NCI-H82 treated with DMSO at 0.1 percent for 48 hours (cell line): Measurements from ENCODE around the gene FUT1.

Experiments
- DNase-seq: peaks from one replicate; lab custom pipeline; 2025; ENCODE audit not compliant: unreplicated experiment; lab: John Stamatoyannopoulos, UW

FUT1 gene

GRCh38 chr19:48741129-48741999 lies 11.1 kb downstream of the FUT1 start:
- no peak for DNase-seq

DNA sequence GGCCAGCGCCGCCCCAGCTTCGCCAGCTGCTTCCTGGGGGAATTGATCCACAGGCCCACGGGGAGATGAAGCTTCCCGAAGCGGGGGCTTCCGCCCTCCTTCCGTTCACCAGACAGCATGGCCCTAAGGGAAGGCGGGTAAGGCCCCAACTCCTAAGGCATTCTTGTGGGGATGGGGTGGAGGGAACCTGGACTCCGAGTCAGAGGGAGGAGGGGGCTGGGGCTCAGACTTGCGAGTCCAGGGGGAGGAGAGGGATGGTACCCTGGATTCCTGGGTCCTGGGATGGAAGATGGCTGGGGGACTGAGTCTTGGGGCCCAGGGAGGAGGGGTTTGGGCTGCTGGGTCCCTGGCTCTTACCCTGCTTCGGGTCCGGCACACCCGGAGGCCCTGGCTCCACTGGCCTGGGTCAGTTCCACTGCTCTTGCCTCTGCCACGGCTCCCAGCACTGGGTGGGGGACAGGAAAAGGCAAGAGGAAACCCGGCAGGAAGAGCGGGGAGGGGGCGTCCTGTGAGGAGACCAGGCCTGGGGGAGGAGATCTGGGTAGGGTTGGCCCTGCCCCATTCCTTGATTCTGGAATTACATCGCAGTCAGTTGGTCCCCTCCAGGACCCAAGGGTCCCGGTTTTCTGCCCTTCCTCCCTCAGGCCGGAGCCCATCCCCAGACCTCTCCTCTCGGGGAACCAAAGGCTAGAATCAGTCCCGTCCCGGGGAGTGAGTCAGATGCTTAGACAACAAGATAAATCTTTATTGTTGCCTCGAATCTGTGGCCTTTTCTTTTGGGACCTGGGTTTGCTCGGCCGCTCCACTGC lies 12.1 kb downstream of the FUT1 start, which contains the start of gene RASIP1:
Gene RASIP1, minus strand, starts transcription at position 447 of the 809 bp plus-strand sequence. Its CDS starts 328 bp downstream, at position 119.
- DNase-seq = no peak

DNA sequence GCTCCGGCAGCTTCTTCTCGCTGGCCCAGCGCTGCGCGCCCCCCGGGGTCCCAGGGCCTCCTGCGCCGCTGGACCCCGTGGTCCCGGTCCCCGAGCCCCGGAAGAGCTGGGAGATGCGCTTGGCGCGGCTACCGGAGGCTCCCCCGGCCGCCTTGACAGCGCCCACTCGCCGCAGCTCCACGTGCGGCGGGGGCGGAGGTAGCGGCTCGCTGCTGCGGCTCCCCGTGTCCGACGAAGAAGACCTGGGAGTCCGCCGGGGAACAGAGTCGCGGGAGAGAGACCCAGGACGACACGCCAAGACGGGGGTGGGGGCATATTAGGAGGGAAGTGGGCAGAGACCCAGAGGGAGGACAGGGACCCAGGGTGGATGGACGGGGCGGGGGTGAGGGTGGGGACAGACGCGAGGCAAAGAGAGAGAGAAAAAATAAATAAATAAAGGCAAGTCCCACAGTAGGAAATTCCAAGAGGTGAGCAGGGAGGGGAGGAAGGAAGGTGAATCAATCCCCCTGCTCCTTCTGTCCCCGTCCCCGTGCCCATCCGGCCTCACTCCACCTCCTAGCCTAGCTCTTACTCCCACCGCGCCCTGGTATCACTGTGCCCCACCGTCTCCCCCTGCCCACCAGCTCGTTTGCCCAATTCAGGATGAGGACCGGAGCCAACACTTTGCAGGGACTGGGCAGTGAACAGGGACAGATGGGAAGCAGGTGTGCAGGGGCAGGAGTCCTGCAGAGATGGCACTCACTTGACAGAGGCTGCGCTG lies 12.9 kb downstream of the FUT1 start:
- no peak for DNase-seq

- DNase-seq = peak; percentile 97
Measured at GRCh38 chr19:48738557-48739403, 13.7 kb downstream of the FUT1 start.

DNA sequence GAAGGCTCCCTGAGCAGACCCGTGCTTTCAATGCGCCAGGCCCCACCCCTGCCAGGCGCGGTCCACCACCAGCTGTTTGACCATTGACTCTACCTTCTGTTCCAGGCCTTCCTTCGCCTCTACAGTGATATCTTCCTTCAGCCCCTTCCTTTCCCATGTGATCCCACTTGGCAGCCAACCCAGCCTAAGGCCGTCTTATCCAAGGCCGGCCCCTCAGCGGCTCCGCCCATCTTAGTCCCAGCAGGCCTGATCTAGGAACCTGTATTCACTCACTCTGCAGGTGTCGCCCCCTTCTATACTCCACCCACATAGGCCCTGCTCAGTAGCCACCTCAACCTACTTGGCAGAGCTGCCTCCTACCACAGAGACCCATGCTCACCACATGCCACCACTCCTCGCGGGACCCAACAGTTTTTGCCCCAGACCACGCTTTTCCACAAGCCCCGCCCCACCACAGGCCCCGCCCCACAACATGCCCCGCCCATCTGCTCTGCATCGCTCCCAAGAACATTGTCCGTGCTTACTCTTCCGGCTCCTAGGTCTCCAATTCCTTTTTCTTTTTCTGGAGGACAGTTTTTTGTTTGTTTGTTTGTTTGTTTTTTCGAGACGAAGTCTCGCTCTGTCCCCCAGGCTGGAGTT lies 15.0 kb downstream of the FUT1 start:
- DNase-seq = no peak

DNA sequence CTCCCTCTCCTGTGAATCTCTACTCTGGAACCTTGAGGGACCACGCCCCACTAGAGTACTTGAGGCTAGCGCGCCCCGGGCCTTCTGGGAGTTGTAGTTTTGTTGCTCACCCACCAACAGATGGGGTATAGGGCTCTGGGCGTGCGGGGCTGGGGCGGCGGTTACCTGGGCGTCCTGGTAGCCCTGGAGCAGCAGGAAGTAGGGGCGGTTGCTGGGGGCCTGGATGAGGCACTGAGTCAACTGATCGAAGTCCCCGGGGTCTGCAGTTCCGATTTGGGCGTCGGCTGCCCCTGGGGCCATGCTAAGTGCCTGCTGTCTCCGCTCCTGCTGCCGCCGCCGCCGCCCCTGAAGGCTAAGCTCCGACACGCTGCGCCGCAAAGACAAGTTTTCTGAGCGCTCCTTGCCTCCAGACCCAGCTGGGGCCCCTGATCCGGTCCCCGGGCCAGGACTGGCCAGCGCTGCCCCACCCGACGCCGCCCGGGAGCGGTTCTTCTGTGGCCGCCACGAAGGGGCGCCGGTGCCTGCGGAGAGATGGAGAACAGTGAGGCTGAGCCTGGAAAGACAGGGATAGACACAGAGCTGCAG lies 17.3 kb downstream of the FUT1 start:
- DNase-seq = peak; percentile 73

GRCh38 chr19:48734625-48735024 lies 17.8 kb downstream of the FUT1 start:
- no peak for DNase-seq

DNA sequence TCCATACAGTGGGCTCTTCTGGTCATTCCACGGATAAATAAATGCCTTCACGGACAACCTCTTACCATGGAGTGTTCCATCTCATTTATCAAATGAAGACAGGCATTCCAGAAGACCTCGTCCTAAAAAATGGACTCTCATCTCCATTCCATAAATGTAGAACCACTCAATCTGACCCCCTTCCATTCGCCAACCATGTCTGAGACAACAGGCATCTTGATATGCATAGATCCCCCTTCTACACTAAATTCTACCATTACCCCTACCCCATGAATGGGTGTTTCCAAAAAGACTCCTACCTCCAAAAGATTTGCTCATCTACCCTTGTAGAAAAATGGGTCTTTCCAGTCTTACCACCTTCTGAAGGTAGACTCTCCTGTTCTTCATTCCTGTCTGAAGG lies 21.0 kb downstream of the FUT1 start:
- DNase-seq = no peak

DNA sequence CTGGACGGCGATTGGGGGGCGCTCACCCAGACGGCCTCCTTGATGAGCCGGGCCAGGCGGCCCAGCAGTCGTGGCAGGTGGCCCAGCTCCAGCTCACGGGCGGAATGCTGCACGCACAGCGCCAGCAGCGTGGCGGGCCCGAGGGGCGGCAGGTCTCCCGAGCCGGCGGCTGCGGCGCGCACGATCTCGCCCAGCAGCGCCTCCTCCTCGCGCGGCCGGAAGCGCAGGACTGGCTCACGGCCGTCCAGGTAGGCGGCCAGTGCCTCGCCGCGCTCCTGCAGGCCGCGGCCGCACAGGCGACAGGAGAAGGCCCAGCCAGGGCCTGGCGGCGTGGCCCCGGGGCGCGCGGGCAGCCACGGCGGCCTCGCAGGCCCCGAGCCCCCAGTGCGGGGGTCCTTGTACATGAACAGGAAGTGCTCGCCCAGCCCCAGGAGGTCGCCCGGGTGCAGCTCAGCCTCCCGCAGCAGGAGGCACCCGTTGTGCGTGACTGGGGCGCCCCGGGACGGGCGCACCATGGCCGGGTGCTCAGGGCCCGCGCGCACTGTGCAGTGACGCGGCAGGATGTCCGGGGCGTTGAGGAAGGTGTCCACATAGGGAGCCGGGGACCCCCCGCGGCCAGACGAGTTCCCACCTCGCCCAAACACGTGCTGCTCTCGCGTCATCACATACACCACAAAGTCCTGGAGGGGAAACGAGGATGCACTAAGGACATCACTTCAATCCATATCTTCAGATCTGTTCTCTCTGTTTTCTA lies 23.4 kb downstream of the FUT1 start:
- DNase-seq = no peak

GRCh38 chr19:48726556-48726955 lies 25.9 kb downstream of the FUT1 start:
- DNase-seq = no peak

DNA sequence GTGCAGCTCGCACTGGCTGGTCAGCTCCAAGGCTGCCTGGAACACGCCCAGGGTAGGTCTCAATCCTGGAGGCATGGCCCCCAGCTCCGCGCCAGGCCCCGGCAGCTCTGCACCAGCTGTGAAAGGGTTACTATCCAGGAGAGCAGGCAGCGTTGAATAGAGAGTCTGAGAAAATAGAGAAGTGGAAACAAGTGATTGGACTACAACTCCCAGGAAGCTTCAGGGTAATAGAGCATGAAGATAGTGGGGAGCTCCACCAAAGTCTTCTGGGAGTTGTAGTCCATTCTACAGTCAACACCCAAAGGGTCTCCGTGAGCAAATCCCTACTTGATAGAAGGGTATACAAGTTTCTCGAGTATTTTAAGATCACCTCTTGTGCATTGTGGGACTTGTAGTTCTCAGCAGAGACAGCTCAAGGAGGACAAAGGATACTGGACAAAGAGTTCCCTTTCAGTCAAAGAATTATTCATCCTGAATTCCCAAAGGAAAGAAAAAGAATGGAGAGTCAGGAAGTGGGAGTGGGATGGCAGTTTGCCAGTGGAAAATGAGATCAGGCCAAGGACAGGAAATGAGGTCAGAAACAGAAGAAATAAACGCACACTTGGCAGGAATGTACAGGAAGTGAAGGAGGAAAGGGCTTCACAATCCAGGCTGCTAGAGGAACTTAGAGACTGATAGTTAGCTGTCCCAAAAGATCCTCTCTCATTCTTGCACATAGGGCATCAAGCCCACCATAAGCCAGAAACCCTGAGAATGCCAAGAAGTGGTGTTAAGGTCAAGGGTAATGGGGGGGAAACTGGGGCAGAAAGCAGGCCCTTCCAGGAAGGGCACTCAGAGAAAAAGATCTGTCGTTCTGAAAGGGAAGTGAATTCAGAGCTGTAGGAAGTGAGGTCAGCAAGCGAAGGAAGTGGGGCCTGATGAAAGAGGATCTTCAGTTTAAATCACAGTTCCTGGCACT lies 27.4 kb downstream of the FUT1 start:
- peak; percentile 66 for DNase-seq

- DNase-seq = no peak
Measured at GRCh38 chr19:48722196-48722708, 30.2 kb downstream of the FUT1 start.

- peak; percentile 99 for DNase-seq
Measured at GRCh38 chr19:48720613-48721296, 31.7 kb downstream of the FUT1 start.

DNA sequence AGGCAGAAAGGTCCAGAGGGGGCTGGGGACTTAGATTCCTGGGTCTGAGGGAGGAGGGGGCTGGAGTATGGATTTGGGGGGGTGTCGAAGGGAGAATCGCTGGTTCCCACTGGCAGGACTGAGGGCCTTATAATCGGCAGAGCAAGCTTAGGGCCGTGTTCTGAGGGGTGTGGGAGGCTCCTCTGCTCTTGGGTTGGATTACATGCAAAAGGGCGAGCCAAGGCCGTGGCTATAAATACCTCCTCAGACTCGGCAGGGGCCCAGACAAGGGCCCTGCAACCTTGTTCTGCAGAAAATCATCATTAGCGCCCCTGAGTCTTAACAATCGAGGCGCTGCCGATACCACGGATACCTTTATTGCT lies 32.2 kb downstream of the FUT1 start:
- no peak for DNase-seq

DNA sequence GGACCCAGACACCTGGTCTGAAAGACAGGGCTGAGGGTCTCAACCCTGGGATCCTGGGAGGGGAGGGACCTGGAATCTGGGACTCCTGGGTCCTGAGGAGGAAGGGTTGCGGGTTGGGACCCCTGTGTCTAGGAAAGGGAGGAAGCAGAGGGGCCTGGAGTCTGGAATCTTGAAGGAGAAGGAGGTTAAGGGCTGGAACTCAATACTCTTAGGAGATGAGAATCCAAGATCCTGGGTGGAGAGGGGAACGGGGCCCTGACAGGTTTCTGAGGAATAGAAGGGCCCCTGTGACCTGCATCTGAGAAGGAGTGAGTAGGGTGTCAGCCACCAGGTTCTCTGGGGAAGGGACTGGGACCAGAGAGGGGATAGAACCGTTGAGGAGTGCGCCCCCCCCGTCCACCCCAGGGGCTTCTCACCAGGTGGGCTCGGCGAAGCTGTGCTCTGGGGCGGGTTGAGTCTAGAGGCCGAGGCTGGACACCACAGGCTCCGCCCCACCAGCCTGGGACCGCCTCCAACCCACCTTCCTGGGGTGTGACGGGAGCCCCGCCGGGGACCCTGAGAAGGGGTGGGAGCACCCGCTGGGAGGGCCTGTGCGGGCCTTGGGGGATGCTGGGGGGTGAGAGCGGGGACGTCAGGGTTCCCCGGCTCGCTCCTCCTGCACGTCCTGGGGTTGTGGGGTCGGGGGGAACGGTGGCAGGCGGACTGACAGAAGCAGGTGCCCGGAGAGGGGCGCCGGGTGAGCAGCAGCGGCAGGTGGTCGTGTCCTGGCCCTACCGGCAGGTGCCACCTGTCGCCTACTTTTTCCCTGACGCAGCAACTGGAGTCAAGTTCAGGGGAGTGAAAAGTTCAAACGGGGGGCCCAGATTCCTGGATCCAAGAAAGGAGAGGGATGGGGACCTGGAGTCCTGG lies 32.9 kb downstream of the FUT1 start, which contains the start of gene MAMSTR:
Gene MAMSTR, minus strand, starts transcription at position 463 of the 909 bp plus-strand sequence. CDS start 694 bp downstream, outside the sequence.
- DNase-seq = no peak
